Prostate gland (tissue), 2 donors: ENCODE data around the gene GLYATL1.

Experiments used
- CTCF ChIP-seq, 4 experiments: fragments of 200-600 bp in 2 of 4; fragments of 450-650 bp in 2 of 4; sonication (generic) in 2 of 4; IDR thresholded peaks; 1 replicate in 3 of 4; 2 replicates in 1 of 4; pipeline ENCODE4 v1.5.1; 2016 to 2019; ENCODE audit warnings: antibody characterized with exemption in 4 of 4, mild to moderate bottlenecking in 2 of 4, moderate library complexity in 2 of 4
- POLR2A ChIP-seq: fragments of 450-650 bp; IDR thresholded peaks from one replicate; pipeline ENCODE4 v1.6.1; 2016; ENCODE audit warnings: antibody characterized with exemption, mild to moderate bottlenecking
- POLR2AphosphoS5 ChIP-seq: sonication (generic); formaldehyde crosslinking; IDR thresholded peaks from one replicate; pipeline ENCODE4 v1.6.1; 2017; ENCODE audit warnings: antibody characterized with exemption

- TF ChIP-seq CTCF (IDR thresholded peaks at IDR 0.05) (no peak), POLR2A (no peak), POLR2AphosphoS5 (no peak)
These were observed 8.4 kb upstream of the GLYATL1 start for GRCh38 chr11:58930926-58931325.
